GM10248 (cell line): ENCODE measurements around the gene ADGRA1.

Source experiments
- CTCF ChIA-PET: fragments of 300-600 bp; sonication (Branson Sonifier 250); formaldehyde crosslinking; extraction: SDS; loops from one replicate; lab custom pipeline; 2021; ENCODE audit warnings: antibody characterized with exemption; lab: Yijun Ruan, JAX
- POLR2A ChIA-PET: fragments of 350-650 bp; sonication (Branson Sonifier 250); formaldehyde crosslinking; extraction: SDS; loops from one replicate; lab custom pipeline; 2020; ENCODE audit warnings: antibody characterized with exemption; lab: Yijun Ruan, JAX
- DNase-seq: peaks from one replicate; pipeline ENCODE4 v3.0.0; 2012; ENCODE audit errors: extremely low spot score
- TF ChIP-seq, protein P1 (sequence below): IDR thresholded peaks from 2 replicates; pipeline ENCODE4 v1.5.1; 2012; ENCODE audit warnings: mild to moderate bottlenecking, low read depth; ENCODE audit errors: extremely low read depth, missing control alignments, control extremely low read depth

ADGRA1 gene

DNA sequence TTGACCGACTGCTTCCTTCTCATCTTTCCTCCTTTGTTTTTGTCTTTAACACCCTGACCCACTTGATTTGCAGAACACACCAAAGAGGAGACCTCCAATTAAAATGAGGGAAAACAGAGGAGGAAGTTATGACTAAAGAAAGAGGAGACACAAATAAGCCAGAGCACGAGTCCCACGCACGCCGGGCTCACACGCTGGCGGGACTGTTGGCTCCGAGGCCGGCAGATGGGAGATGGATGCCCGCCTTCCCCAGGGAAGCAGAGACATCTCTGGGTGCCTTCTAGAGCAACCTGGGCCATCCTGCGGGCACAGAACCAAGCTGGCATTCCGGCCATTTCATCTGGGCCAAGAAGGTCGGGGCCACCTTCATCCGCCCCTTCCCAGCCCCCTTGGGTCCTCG is 5.6 kb downstream of the ADGRA1 start:
- no peak for DNase-seq
- CTCF ChIA-PET, result no interaction called here
- TF ChIP-seq, protein P1, sequence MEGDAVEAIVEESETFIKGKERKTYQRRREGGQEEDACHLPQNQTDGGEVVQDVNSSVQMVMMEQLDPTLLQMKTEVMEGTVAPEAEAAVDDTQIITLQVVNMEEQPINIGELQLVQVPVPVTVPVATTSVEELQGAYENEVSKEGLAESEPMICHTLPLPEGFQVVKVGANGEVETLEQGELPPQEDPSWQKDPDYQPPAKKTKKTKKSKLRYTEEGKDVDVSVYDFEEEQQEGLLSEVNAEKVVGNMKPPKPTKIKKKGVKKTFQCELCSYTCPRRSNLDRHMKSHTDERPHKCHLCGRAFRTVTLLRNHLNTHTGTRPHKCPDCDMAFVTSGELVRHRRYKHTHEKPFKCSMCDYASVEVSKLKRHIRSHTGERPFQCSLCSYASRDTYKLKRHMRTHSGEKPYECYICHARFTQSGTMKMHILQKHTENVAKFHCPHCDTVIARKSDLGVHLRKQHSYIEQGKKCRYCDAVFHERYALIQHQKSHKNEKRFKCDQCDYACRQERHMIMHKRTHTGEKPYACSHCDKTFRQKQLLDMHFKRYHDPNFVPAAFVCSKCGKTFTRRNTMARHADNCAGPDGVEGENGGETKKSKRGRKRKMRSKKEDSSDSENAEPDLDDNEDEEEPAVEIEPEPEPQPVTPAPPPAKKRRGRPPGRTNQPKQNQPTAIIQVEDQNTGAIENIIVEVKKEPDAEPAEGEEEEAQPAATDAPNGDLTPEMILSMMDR, result no peak
- POLR2A ChIA-PET, result no interaction called here

DNA sequence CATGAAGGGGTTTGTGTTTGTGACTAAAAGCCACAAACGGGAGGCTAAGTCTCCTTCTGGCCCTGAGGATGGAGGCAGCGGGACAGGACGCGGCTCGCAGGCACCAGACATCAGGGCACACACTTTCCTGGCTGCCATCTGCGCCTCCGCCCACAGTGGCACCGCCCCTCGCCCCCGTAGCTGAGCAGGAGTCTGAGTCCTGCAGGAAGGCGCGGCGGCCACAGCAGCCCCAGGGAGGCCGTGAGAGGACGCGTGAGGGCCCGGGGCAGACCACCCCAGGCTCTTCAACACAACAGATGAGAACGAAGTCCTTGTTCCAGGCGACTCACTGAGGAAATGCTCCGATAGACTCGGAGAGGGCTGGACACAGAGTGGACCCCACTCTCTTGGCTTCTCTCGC is 6.6 kb downstream of the ADGRA1 start:
- POLR2A ChIA-PET, result no interaction called here
- TF ChIP-seq, protein P1, result no peak
- DNase-seq, result no peak
- CTCF ChIA-PET, result interaction anchor here (0.9 kb wide), 1 partner anchor 49 kb away, joined by 3 read pairs; no protein-coding TSS in a partner anchor

DNA sequence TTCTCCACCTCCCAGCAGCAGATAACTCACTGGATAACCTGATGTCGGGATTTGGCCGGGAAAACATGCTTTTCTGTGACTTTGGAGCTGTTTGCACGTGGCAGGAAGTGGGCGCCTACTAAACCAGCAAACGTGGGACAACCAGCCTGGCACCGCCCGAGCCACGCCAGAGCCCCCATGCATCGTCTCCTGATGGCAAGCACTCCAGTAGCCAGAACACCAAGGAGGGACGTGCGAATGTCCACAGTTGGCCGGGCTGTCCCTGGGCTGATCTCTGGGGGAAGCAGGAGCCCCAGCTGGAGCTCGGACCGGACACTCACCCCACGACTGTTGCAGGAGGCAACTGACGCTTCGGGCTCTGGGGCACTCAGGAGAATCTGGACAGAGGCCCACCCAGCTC is 7.1 kb downstream of the ADGRA1 start:
- DNase-seq, result no peak
- CTCF ChIA-PET, result interaction anchor here (0.9 kb wide), 1 partner anchor 48 kb away, joined by 3 read pairs; no protein-coding TSS in a partner anchor
- POLR2A ChIA-PET, result no interaction called here
- TF ChIP-seq, protein P1, result no peak

DNA sequence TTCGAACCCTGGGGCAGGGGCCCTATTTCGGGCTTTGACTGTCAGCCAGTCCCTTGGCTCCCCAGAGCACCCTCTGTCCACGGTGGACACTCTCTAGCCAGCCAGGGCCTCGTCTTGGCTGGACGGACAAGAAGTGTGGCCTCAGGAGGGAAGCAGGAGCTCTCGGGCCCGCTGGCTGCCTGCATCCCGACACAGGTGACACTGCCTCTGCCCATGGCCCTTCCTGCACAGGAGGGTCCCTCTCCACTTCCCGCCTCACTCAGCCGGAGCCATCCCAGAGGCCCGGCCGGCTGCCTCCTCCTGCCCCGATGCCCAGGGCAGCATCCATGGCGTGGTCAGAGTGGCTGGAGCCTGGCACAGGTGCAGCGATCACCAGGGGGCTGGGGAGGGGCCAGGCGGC is 7.9 kb downstream of the ADGRA1 start:
- DNase-seq, result no peak
- ChIA-PET POLR2A (no interaction called here), CTCF (no interaction called here)
- TF ChIP-seq, protein P1, result no peak

DNA sequence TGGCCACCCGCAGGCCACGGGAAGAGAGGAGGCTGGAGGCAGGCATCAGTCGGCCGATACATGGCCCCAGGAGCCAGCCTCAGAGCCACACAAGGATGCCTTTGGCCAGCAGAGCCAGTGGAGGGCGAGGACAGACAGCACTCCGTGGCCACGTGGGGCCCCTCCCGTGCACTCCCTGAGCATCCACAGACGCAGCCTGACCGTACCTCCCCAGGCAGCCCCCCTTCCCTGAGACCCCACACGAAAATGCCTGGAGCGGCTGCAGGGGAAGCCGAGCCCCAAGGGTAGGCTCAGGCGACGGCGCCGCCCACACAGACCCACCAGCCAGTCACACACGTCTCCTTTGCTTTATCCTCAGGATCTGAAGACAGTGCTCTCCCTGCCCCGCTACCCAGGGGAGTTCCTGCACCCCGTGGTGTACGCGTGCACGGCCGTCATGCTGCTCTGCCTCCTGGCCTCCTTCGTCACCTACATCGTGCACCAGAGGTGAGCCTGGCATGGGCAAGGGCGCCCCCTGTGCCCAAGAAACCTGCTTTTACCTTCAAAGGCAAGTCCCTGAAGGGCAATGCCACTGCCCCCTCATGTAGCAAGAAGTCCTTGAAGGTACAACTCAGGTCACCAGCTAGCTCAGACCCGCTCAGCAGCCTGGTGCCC is 9.0 kb downstream of the ADGRA1 start:
- POLR2A ChIA-PET, result no interaction called here
- DNase-seq, result no peak
- CTCF ChIA-PET, result no interaction called here
- TF ChIP-seq, protein P1, result no peak

DNA sequence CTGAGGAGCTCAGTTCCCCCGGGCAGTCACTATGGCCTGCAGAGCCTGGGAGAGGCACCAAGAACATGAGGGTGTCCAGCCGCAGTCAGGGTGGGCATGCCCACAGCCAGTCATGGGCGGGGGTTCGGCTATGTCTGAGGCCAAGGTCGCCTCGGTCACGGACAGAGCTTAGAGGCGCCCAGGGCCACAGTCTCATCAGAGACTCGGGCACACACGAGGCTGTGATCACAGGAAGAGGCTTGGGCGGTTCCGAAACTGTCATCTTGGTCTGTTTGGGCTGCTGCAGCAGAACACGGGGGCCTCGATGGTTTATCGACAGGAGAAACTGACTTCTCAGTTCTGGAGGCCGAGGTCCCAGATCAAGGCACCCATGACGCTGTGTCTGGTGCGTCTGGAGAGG is 9.7 kb downstream of the ADGRA1 start:
- DNase-seq, result no peak
- CTCF ChIA-PET, result interaction anchor here (1.1 kb wide), 1 partner anchor 10 kb away, joined by 3 read pairs; no protein-coding TSS in a partner anchor
- TF ChIP-seq, protein P1, result no peak
- POLR2A ChIA-PET, result no interaction called here
